VCaP (cell line): Measurements from ENCODE around the gene C6orf62.
A peak's percentile ranks its signal among the peaks of the same experiment; 100 is the strongest.
"Not testable (repeated sequence)": the region's sequence is repeated elsewhere in the genome, so short reads cannot be mapped to it uniquely, and the experiment has no call there.

Source experiments
- H3K27ac ChIP-seq: fragments of 450-650 bp; 2 replicates; pipeline ENCODE4 v1.5.1; 2017
- TF ChIP-seq, protein P1 (sequence below): fragments of 450-650 bp; conservative IDR thresholded peaks from 2 replicates; pipeline ENCODE4 v1.5.1; 2017; ENCODE audit warnings: mild to moderate bottlenecking, moderate library complexity

C6orf62 gene

DNA sequence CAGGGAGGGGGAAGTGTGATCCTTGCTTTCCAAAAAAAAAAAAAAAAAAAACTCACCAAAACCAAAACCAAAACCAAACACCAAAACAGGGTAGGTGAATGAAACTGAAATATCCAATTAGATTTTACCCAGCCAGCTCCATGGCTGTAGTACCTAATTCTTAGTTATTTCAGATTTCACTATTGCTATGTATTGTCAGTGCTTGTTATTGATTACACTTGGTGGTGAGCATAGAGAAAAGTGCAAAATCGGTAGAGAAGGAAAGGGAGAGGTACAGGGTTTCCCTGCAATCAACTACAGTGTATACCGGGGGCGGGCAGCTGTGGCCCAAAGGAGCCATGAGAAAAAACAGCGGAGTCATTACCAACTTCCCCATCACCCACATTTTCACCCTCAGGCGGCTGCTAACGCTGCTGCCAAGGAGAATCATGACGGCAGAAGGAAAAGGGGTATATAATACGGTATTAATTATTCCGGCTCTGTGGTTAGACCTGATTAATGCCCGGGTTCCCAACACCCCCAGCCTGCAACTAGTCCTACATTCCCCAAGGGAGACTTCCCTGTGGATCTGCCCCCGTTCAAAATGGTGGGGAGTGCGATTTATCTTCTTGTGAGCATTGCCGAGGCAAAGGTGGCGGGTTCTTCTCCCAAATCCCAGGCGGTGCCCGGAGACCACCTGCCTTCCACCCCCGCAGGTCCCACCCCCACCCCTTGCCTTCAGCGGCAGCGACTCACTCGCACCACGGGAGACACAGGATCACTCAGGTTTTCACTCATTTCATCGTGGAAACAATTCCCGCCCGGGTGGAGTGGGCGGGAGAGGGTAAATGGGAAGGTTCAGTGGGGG, at the start of gene C6orf62:
Gene C6orf62 (minus strand): TSS at position 30 of the 847 bp plus-strand sequence. CDS start 486 bp downstream, outside the sequence.
- TF ChIP-seq, protein P1, sequence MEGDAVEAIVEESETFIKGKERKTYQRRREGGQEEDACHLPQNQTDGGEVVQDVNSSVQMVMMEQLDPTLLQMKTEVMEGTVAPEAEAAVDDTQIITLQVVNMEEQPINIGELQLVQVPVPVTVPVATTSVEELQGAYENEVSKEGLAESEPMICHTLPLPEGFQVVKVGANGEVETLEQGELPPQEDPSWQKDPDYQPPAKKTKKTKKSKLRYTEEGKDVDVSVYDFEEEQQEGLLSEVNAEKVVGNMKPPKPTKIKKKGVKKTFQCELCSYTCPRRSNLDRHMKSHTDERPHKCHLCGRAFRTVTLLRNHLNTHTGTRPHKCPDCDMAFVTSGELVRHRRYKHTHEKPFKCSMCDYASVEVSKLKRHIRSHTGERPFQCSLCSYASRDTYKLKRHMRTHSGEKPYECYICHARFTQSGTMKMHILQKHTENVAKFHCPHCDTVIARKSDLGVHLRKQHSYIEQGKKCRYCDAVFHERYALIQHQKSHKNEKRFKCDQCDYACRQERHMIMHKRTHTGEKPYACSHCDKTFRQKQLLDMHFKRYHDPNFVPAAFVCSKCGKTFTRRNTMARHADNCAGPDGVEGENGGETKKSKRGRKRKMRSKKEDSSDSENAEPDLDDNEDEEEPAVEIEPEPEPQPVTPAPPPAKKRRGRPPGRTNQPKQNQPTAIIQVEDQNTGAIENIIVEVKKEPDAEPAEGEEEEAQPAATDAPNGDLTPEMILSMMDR, result no peak
- H3K27ac ChIP-seq, result peak within 1 kb of the TSS; percentile 100

DNA sequence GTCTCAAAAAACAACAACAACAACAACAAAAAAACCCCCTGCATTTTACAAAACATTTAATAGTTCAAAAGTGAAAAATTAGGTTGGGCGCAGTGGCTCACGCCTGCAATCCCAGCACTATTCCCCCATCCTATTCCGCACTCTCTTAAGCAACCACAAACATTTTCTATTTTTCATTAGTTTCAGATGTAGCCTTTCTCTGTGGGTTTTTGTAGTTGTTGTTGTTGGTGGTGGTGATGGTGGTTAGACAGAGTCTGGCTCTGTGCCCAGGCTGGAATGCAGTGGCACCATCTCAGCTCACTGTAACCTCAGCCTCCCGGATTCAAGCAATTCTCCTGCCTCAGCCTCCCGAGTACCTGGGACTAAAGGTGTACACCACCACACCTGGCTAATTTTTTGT, 49.4 kb upstream of the C6orf62 start:
- H3K27ac ChIP-seq, result no peak overlapping the region
- TF ChIP-seq, protein P1, result no peak

DNA sequence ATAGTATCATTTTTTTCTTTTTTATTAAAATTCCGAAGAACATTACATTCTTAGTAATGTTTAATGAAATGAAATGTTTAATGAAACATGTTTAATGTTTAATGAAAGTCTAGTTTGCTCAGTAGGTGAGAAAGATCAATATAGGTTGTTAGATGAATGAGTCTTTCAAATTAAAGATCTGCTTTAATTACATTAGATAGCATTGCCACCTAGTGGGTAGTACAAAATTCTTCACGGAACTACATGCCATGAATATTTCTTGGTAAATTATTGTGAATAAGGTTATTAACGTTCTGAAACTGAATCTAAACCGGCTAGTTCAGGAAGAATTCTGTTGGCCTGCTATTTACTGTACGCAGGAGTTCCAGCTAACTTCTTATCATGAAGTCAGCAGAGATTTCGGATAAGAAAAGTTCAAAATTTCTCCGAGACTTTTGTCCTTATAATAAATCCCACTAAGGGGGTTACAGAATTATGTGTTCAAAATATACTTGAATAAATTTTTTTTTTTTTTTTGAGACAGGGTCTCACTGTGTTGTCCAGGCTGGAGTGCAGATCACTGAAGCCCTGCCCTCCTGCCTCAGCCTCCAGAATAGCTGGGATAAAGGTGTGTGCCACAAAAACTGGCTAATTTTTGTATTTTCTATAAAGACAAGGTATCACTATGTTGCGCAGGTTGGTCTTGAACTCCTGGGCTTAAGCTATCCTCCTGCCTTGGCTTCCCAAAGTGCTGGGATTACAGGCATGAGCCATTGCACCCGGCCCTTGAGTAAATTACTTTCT, 47.9 kb upstream of the C6orf62 start:
- H3K27ac ChIP-seq, result peak overlapping the region; percentile 35; the same call in 1 of the 2 replicates
- TF ChIP-seq, protein P1, result peak; percentile 80

DNA sequence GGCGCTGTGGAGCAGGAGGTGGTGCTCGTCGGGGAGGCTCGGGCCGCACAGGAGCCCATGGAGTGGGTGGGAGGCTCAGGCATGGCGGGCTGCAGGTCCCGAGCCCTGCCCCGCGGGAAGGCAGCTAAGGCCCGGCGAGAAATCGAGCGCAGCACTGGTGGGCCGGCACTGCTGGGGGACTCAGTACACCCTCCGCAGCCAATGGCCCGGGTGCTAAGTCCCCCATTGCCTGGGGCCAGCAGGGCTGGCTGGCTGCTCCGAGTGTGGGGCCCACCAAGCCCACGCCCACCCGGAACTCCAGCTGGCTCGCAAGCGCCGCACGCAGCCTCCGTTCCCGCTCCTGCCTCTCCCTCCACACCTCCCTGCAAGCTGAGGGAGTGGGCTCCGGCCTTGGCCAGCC, 47.0 kb upstream of the C6orf62 start:
- H3K27ac ChIP-seq, result peak overlapping the region; percentile 35; the same call in 1 of the 2 replicates

DNA sequence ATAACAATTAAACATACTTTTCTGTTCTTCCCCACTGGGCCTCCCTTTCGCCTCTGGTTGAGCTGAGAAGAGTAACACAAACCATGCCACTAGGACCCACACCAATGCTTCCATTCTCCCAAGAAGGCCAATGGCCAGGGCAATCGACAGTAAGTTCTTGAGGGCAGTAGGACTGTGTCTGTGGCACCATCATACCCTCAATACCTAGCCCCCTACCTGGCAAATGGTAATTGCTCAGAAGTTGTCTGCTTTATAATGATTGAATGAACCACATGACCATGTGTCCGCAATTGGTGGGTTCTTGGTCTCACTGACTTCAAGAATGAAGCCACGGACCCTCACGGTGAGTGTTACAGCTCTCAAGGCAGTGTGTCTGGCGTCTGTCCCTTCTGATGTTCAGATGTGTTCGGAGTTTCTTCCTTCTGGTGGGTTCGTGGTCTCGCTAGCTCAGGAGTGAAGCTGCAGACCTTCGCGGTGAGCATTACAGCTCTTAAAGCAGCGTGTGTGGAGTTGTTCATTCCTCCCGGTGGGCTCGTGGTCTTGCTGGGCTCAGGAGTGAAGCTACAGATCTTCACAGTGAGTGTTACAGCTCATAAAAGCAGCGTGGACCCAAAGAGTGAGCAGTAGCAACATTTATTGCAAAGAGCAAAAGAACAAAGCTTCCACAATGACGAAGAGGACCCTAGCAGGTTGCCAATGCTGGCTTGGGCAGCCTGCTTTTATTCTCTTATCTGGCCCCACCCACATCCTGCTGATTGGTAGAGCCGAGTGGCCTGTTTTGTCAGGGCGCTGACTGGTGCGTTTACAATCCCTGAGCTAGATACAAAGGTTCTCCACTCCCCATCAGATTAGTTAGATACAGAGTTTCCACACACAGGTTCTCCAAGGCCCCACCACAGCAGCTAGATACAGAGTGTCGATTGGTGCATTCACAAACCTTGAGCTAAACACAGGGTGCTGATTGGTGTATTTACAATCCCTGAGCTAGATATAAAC, 46.2 kb upstream of the C6orf62 start:
- H3K27ac ChIP-seq, result not testable (repeated sequence)

DNA sequence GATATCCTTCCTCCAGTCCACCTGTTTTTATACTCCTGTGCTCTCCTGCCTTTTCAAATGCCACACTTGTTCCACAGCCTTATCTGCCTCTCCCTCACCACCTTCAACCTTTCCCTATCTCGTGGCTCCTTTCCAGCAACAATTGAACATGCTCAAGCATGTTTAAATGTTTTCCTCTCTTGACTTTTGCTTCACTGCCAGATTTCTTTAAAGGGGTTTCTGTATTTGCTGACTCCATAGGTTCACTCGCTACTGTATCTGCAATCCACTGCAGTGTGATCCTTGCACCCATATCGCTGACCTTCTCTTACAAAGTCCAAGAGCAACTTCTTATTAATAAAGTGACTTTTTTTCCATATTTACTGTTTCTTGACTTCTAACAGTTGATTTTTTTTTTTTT, 44.6 kb upstream of the C6orf62 start:
- TF ChIP-seq, protein P1, result no peak
- peak overlapping the region; percentile 73 for H3K27ac ChIP-seq

DNA sequence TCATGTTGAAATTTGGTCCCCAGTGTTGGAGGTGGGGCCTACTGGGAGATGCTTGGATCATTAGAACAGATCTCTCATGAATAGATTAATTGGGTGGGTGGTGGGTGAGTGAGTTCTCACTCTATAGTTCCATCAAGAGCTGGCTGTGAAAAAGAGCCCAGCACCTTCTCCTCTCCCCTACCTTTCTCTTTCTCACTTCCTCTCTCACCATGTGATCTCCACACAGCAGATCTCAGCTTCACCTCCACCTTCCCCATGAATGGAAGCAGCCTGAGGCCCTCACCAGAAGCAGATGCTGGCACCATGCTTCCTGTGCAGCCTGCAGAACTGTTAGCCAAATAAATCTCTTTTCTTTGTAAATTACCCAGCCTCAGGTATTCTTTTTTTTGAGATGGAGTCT, 42.9 kb upstream of the C6orf62 start:
- TF ChIP-seq, protein P1, result no peak
- peak overlapping the region; percentile 73; the same call in 1 of the 2 replicates for H3K27ac ChIP-seq
